Measurements from ENCODE around the gene FAM193A.
"Not testable (repeated sequence)": the region's sequence is repeated elsewhere in the genome, so short reads cannot be mapped to it uniquely, and the experiment has no call there.

The FAM193A gene

GRCh38 chr4:2765832-2766526, 229.5 kb downstream of the FAM193A start:
- no peak for DNase-seq (ENCODE audit: low read depth)
- TF ChIP-seq CTCF (IDR thresholded peaks at IDR 0.05; ENCODE audit: low read length, missing control alignments): no peak

GRCh38 chr4:2767046-2767704, 230.7 kb downstream of the FAM193A start:
- TF ChIP-seq CTCF (IDR thresholded peaks at IDR 0.05; ENCODE audit: low read length, missing control alignments): no peak
- H3K4me3 ChIP-seq (replicated peaks; ENCODE audit: low read depth, low read length): no peak overlapping the region
- DNase-seq (ENCODE audit: low read depth): no peak

More at GRCh38 chr4:2765832-2766526, 229.5 kb downstream of the FAM193A start:
- no peak overlapping the region for H3K4me3 ChIP-seq (replicated peaks; ENCODE audit: low read depth, low read length)

- no peak for TF ChIP-seq CTCF (IDR thresholded peaks at IDR 0.05; ENCODE audit: low read length, missing control alignments)
- no peak for DNase-seq (ENCODE audit: low read depth)
- H3K4me3 ChIP-seq (replicated peaks; ENCODE audit: low read depth, low read length): no peak overlapping the region
Measured at GRCh38 chr4:2767705-2768074, 231.2 kb downstream of the FAM193A start.

- H3K4me3 ChIP-seq (replicated peaks; ENCODE audit: low read depth, low read length): no peak overlapping the region
- DNase-seq (ENCODE audit: low read depth): no peak
- TF ChIP-seq CTCF (IDR thresholded peaks at IDR 0.05; ENCODE audit: low read length, missing control alignments): no peak
Measured at GRCh38 chr4:2768124-2768523, 231.7 kb downstream of the FAM193A start.

GRCh38 chr4:2768921-2769336, 232.5 kb downstream of the FAM193A start:
- no peak for TF ChIP-seq CTCF (IDR thresholded peaks at IDR 0.05; ENCODE audit: low read length, missing control alignments)
- H3K4me3 ChIP-seq (replicated peaks; ENCODE audit: low read depth, low read length): no peak overlapping the region
- no peak for DNase-seq (ENCODE audit: low read depth)

GRCh38 chr4:2771264-2771663, 234.8 kb downstream of the FAM193A start:
- no peak for TF ChIP-seq CTCF (IDR thresholded peaks at IDR 0.05; ENCODE audit: low read length, missing control alignments)
- H3K4me3 ChIP-seq (replicated peaks; ENCODE audit: low read depth, low read length): no peak overlapping the region
- DNase-seq (ENCODE audit: low read depth): no peak

GRCh38 chr4:2780643-2781042, 244.2 kb downstream of the FAM193A start:
- H3K4me3 ChIP-seq (replicated peaks; ENCODE audit: low read depth, low read length): not testable (repeated sequence)

More at GRCh38 chr4:2780643-2781042, 244.2 kb downstream of the FAM193A start:
- not testable (repeated sequence) for DNase-seq (ENCODE audit: low read depth)
